NCI-H446 (cell line): ENCODE results near the gene SHISAL1.

Experiments used
- DNase-seq, 2 experiments: peaks; one replicate each; lab custom pipeline; 2025; lab: John Stamatoyannopoulos, UW

Gene SHISAL1

GRCh38 chr22:44231233-44231632, 81.5 kb downstream of the SHISAL1 start:
- no peak for DNase-seq

- DNase-seq, result no peak
These were observed 82.9 kb downstream of the SHISAL1 start for GRCh38 chr22:44229809-44230208.

- no peak for DNase-seq
These were observed 83.4 kb downstream of the SHISAL1 start for GRCh38 chr22:44229331-44229730.

- no peak for DNase-seq
These were observed 86.9 kb downstream of the SHISAL1 start for GRCh38 chr22:44225812-44226211.

DNA sequence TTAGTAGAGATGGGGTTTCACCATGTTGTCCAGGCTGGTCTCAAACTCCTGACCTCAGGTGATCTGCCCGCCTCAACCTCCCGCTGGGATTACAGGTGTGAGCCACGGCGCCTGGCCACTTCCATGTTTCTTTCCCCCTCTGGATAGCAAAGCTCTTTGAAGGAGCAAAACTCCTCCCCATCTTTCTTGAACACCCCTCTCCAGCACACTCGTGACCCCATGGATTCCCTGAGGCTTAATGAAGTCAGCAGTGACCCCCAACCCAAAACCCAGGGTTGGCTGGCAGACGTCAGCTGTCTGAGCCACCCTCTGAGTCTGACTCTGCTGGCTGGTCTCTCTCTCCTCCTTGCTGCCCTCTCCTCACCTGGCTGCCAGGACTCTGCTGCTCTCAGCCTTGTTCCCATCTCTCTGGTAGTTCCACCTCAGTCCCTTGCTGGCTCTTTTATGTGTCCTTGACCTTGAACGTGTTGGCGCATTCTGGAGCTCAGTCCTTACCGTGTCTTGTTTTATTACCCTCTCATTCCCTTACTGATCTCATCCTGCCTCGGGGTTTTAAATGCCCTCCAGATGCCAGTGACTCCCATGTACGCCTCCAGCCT, 87.6 kb downstream of the SHISAL1 start:
- DNase-seq, result no peak

DNA sequence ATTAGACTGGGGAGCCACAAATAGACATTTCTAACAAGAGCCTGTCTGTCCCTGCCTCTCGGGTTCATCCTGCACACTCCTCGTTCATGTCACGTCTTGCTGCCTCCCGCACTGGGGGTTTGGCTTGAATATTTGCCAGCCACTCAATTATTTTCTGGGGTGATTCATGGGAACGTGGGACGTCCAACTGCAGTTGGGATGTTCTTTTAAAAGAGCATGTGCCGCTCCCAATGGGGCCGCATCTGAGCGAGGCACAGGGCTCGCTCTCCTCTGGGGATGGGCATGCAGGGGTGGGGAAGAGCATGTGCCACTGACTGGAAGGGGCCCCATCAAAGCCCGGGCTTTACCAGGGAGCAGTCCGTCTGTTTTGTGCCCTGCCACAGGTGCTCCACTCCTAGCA, 88.6 kb downstream of the SHISAL1 start:
- DNase-seq, result no peak

DNA sequence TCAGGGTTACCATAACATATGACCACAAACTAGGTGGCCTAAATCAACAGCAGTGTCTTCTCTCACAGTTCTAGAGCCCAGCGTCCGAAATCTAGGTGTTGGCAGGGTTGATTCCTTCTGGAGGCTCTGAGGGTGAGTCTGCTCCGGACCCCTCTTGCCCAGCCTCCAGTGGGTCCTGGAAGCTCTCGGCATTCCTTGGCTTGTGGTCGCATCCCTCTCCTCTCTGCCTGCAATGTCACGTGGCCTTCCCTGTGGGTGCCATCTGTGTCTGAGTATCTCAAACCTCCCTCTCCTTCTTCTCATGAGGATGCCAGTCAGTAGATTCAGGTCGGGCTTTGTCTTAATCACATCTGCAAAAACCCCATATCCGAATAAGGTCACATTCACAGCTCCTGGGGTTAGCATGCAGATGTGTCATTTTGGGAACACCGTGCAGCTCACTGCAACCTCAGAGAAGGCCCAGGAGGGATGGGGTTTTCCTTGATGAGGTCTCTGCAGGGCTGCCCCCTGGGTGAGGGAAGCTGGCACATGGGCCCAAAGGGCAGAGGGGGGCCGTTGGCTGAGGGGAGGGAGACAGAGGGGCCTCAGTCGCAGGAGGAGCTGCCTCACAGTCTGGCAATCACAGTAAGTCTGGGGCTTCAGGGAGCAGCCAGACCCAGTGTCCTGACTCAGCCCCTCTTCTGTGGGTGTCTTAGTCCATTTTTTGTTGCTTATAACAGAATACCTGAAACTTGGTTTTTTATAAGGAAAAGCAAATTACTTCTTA, 90.9 kb downstream of the SHISAL1 start:
- no peak for DNase-seq

- no peak for DNase-seq
These were observed 91.7 kb downstream of the SHISAL1 start for GRCh38 chr22:44220727-44221680.

DNA sequence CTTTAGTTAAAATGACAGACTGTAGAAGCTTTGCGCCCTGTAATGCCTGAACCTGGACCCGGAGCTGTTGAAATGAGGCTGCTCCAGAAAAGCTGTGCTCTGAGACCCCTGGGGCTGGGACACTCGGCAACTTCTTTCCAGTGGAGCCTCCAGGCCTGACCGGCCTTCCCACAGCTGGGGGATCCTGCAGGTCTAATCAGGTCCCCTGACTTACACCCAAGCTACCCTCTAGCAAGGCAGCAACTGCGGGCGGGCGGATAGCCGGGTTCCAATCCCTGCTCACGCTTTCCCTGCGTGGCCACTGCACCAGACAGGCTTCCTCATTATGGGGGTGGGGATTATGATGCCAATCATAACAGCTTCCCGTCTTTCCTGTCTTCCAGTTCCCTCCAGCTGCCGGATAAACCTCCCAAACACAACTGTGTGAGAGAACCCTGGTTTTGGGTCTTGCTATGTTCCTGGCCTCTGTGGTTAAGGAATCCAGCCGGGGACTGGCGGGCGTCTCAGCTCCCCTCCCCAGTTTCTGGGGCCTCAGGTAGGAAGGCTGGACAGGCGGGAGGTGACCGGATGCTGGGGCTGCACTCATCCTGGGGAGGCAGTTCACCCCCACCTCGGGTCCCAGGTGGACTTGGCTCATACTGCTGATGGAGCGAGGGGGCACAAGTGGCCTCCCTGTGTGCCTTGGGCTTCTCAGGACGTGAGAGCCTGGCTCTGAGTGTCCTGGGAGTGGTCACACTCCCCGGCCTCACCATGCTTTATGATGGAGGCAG, 93.5 kb downstream of the SHISAL1 start:
- no peak for DNase-seq

- DNase-seq, result no peak
These were observed 94.7 kb downstream of the SHISAL1 start for GRCh38 chr22:44218071-44218470.

GRCh38 chr22:44217346-44217745, 95.4 kb downstream of the SHISAL1 start:
- no peak for DNase-seq

DNA sequence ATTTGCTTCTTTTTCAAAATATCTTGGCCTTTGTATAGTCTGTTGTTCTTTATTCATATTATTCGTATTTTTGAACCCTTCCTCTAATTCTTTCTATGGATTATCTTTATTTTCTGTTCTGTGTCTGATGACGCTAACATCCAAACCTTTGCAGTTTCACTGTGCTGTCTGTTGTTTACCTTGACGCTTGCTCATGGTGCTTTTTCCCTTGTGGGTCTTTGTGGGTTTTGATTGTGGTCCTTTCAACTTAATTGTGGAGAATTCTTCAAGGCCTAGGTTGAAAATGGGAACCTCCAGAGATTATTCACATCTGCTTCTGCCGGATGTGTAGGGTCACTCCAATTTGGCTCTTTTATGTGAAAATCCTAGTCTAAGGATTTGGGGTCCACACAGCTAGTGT, 97.5 kb downstream of the SHISAL1 start:
- DNase-seq, result no peak

- DNase-seq, result no peak
These were observed 98.0 kb downstream of the SHISAL1 start for GRCh38 chr22:44214764-44215163.

GRCh38 chr22:44214187-44214586, 98.6 kb downstream of the SHISAL1 start:
- DNase-seq, result no peak

GRCh38 chr22:44213489-44214043, 99.2 kb downstream of the SHISAL1 start:
- DNase-seq, result no peak

GRCh38 chr22:44212936-44213335, 99.8 kb downstream of the SHISAL1 start:
- DNase-seq, result no peak

GRCh38 chr22:44211946-44212930, 100.5 kb downstream of the SHISAL1 start:
- DNase-seq, result peak in 1 of 2 experiments; percentile 54

DNA sequence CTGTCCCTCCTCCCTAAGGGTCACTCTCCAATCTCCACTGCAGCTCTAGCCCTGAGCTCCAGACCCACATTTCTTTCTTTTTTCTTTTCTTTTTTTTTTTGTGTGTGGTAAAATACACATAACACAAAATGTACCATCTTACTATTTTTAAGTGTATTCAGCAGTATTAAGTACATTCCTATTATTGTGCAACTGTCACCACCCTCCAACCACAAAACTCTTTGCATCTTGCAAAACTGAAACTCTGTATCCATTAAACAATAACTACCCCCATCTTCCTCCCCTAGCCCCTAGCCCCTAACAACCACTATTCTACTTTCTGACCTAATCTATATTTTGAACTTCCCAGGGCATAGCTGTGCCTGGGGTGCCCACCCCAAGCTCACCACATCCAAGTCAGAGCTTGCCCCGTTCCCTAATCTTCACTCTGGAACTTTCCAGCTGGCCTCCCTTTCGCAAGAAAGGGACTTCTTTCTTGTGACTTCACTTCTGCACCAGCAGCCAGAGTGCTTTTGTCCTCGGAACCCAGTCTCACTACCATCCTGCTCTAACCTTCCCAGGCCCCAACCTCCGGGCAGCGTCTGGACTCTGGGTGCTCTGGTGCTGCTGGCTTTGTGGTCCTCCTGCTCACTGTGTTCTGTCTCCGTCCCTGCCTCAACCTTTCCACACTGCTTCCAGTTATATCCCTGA, 101.3 kb downstream of the SHISAL1 start:
- DNase-seq, result no peak

DNA sequence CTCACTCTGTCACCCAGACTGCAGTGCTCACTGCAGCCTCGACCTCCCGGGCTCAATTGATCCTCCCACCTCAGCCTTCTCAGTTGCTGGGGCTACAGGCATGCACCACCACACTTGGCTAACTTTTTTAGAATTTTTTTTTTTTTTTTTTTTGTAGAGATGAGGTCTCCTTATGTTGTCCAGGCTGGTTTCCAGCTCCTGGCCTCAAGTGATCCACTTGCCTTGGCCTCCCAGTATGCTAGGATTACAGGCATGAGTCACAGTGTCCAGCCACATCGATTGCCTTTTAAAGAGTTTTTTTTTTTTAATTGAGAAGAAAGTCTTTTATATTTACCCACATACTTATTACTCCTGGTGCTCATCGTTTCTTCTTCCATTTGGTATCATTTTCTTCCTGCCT, 102.0 kb downstream of the SHISAL1 start:
- DNase-seq, result no peak

DNA sequence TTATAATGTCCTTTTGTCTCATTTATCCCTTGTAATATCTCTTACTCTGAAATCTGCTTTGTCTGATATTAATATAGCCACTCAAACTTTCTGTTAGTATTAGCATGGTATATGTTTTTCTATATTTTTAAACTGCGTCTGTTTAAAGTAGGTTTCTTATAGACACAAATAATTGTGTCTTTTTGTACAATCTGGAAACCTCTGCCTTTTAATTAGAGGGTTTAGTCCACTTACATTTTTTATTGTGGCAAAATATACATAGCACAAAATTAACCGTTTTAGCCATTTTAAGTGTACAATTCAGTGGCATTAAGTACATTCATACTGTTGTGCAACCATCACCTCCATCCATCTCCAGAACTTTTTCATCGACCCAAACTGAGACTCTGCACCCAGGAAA, 103.4 kb downstream of the SHISAL1 start:
- DNase-seq, result no peak
